HG03066 (cell line): ENCODE results near the gene SYNGR1.
"Not testable (repeated sequence)": the region's sequence is repeated elsewhere in the genome, so short reads cannot be mapped to it uniquely, and the experiment has no call there.

Source experiments
- ATAC-seq: cut with Tn5 transposase; IDR thresholded peaks from one replicate; pipeline ENCODE4 v1.9.1; 2021; ENCODE audit warnings: low read depth; ENCODE audit not compliant: unreplicated experiment

SYNGR1 gene

GRCh38 chr22:39395936-39396796 is 46.4 kb downstream of the SYNGR1 start:
- no peak for ATAC-seq

GRCh38 chr22:39396797-39397195 is 47.0 kb downstream of the SYNGR1 start:
- ATAC-seq = no peak

- no peak for ATAC-seq
Measured at GRCh38 chr22:39401301-39401631, 51.5 kb downstream of the SYNGR1 start.

- ATAC-seq = no peak
Measured at GRCh38 chr22:39405346-39406085, 55.7 kb downstream of the SYNGR1 start.

GRCh38 chr22:39408173-39408572 is 58.4 kb downstream of the SYNGR1 start:
- ATAC-seq = no peak

GRCh38 chr22:39408807-39409206 is 59.0 kb downstream of the SYNGR1 start:
- ATAC-seq = no peak

GRCh38 chr22:39409516-39410029 is 59.8 kb downstream of the SYNGR1 start:
- ATAC-seq = no peak

GRCh38 chr22:39410264-39410663 is 60.5 kb downstream of the SYNGR1 start:
- ATAC-seq = no peak

- ATAC-seq = not testable (repeated sequence)
Measured at GRCh38 chr22:39411828-39412365, 62.1 kb downstream of the SYNGR1 start.

- ATAC-seq = not testable (repeated sequence)
Measured at GRCh38 chr22:39413204-39413603, 63.4 kb downstream of the SYNGR1 start.

- ATAC-seq = no peak
Measured at GRCh38 chr22:39414377-39414776, 64.6 kb downstream of the SYNGR1 start.

- no peak for ATAC-seq
Measured at GRCh38 chr22:39414886-39415285, 65.1 kb downstream of the SYNGR1 start.

GRCh38 chr22:39415506-39415905 is 65.7 kb downstream of the SYNGR1 start:
- no peak for ATAC-seq

GRCh38 chr22:39416319-39416718 is 66.5 kb downstream of the SYNGR1 start:
- ATAC-seq = no peak

- ATAC-seq = no peak
Measured at GRCh38 chr22:39417641-39418040, 67.8 kb downstream of the SYNGR1 start.

- ATAC-seq = no peak
Measured at GRCh38 chr22:39418696-39419095, 68.9 kb downstream of the SYNGR1 start.

- no peak for ATAC-seq
Measured at GRCh38 chr22:39419096-39419495, 69.3 kb downstream of the SYNGR1 start.

- no peak for ATAC-seq
Measured at GRCh38 chr22:39419911-39420310, 70.1 kb downstream of the SYNGR1 start.

GRCh38 chr22:39421691-39422090 is 71.9 kb downstream of the SYNGR1 start:
- ATAC-seq = no peak

GRCh38 chr22:39422101-39422500 is 72.3 kb downstream of the SYNGR1 start:
- no peak for ATAC-seq

GRCh38 chr22:39422721-39423120 is 72.9 kb downstream of the SYNGR1 start:
- no peak for ATAC-seq
